Keratinocyte (primary cell): ENCODE results near the gene NARS2. TPM values are rescaled to one million over a fixed set of nuclear protein-coding genes. Genes with fewer than 3 reads are reported as not detected.

Experiments used
- DNase-seq: peaks from one replicate; pipeline ENCODE4 v3.0.0-alpha.2; 2011; ENCODE audit warnings: low read depth, missing footprints, low spot score
- FAIRE-seq: peaks from 2 replicates; lab custom pipeline; 2011; peaks lifted over from hg19 to GRCh38; lab: Jason Lieb, UNC
- H2AFZ ChIP-seq: 2 replicates; pipeline ENCODE4 v1.6.0; 2012; ENCODE audit warnings: low read length, control low read depth, inconsistent platforms; ENCODE audit not compliant: control insufficient read depth
- H3K27ac ChIP-seq: 2 replicates; pipeline ENCODE4 v1.5.1; 2011; ENCODE audit warnings: low read length; ENCODE audit not compliant: control insufficient read depth, insufficient read depth
- H3K27me3 ChIP-seq: 3 replicates; pipeline ENCODE4 v1.6.0; 2011; ENCODE audit warnings: low read length; ENCODE audit not compliant: control insufficient read depth, insufficient read depth; ENCODE audit errors: extremely low read depth
- H3K36me3 ChIP-seq, 2 experiments: 2 replicates in 1 of 2; 3 replicates in 1 of 2; pipeline ENCODE4 v1.5.1; 2011; ENCODE audit warnings: low read length in 2 of 2, mild to moderate bottlenecking in 1 of 2; ENCODE audit not compliant: control insufficient read depth in 2 of 2, insufficient read depth in 2 of 2; ENCODE audit errors: extremely low read depth in 1 of 2
- H3K4me1 ChIP-seq: 3 replicates; pipeline ENCODE4 v1.5.1; 2011; ENCODE audit warnings: low read length; ENCODE audit not compliant: control insufficient read depth, insufficient read depth; ENCODE audit errors: extremely low read depth
- H3K4me2 ChIP-seq: 3 replicates; pipeline ENCODE4 v1.6.0; 2011; ENCODE audit warnings: low read depth, low read length; ENCODE audit not compliant: control insufficient read depth, insufficient read depth; ENCODE audit errors: extremely low read depth
- H3K4me3 ChIP-seq, 3 experiments: fragments of 200-600 bp in 1 of 3; sonication (generic) in 1 of 3; 2 replicates in 2 of 3; 3 replicates in 1 of 3; pipeline ENCODE4 v1.5.1; 2011 to 2016; ENCODE audit warnings: low read length in 3 of 3, mild to moderate bottlenecking in 3 of 3, control low read depth in 2 of 3, inconsistent platforms in 1 of 3, low read depth in 1 of 3, mixed read lengths in 1 of 3, mixed run types in 1 of 3, moderate library complexity in 1 of 3; ENCODE audit not compliant: control insufficient read depth in 2 of 3, insufficient read depth in 2 of 3; ENCODE audit errors: extremely low read depth in 1 of 3
- H3K79me2 ChIP-seq: 2 replicates; pipeline ENCODE4 v1.6.0; 2012; ENCODE audit warnings: low read length; ENCODE audit not compliant: control insufficient read depth, insufficient read depth
- H3K9ac ChIP-seq: 3 replicates; pipeline ENCODE4 v1.6.0; 2011; ENCODE audit warnings: low read length; ENCODE audit not compliant: control insufficient read depth, insufficient read depth; ENCODE audit errors: extremely low read depth
- H3K9me1 ChIP-seq: 3 replicates; pipeline ENCODE4 v1.6.0; 2011; ENCODE audit warnings: low read length; ENCODE audit not compliant: control insufficient read depth, insufficient read depth; ENCODE audit errors: extremely low read depth
- H3K9me3 ChIP-seq: 2 replicates; pipeline ENCODE4 v1.5.1; 2012; ENCODE audit warnings: low read depth, low read length; ENCODE audit not compliant: control insufficient read depth
- H4K20me1 ChIP-seq: 3 replicates; pipeline ENCODE4 v1.6.0; 2011; ENCODE audit warnings: low read length; ENCODE audit not compliant: control insufficient read depth, insufficient read depth; ENCODE audit errors: extremely low read depth
- CTCF ChIP-seq, 3 experiments: IDR thresholded peaks in 1 of 3; conservative IDR thresholded peaks in 1 of 3; optimal IDR thresholded peaks in 1 of 3; 2 replicates in 2 of 3; 3 replicates in 1 of 3; pipeline versions ENCODE3 to v1.5.1; 2011; ENCODE audit warnings: low read length in 3 of 3, mild to moderate bottlenecking in 3 of 3, moderate library complexity in 2 of 3, control low read depth in 1 of 3, inconsistent platforms in 1 of 3; ENCODE audit not compliant: insufficient read depth in 2 of 3; ENCODE audit errors: extremely low read depth in 1 of 3
- EZH2 ChIP-seq: IDR thresholded peaks from one replicate; pipeline ENCODE4 v1.6.1; 2012; ENCODE audit warnings: inconsistent platforms, mild to moderate bottlenecking, low read length, moderate library complexity
- dilution Hi-C: fragments of 300-500 bp; cut with MboI; formaldehyde crosslinking; loops from one replicate; pipeline ENCODE4 v1.7.0; 2020; ENCODE audit warnings: low sequenced_read_pairs; ENCODE audit not compliant: extremely low pct_ligation_motif_present
- polyA plus RNA-seq, 5 experiments: library from polyadenylated mRNA; depleted of rRNA in 3 of 5; stranded (reverse) in 3 of 5; stranded (forward) in 1 of 5; unstranded in 1 of 5; fragments of >200 nt; gene quantifications; 1 replicate in 1 of 5; 2 replicates in 3 of 5; 3 replicates in 1 of 5; pipeline versions ENCODE4 v1.2.1 to v1.2.3, GENCODE V29; 2011 to 2012; ENCODE audit warnings: missing spikeins in 2 of 5, low read depth in 1 of 5, low replicate concordance in 1 of 5

The NARS2 gene
- polyA plus RNA-seq, 1 donor (not counting 4 experiments of a cell fraction or from before 2014, with no cell fraction given): 28.8 TPM

GRCh38 chr11:78548911-78549590, 25.6 kb downstream of the NARS2 start:
- Histone ChIP-seq H2AFZ (no peak overlapping the region), H3K36me3 (peaks cover 0 to 5% of the 10 kb centered on the region in 2 experiments), H3K9ac (no peak overlapping the region), H3K9me3 (no peaks in the 10 kb centered on the region), H4K20me1 (no peaks in the 10 kb centered on the region), H3K27ac (no peak overlapping the region), H3K9me1 (no peaks in the 10 kb centered on the region), H3K27me3 (no peaks in the 10 kb centered on the region), H3K4me3 (no peak overlapping the region), H3K4me1 (no peaks in the 10 kb centered on the region), H3K4me2 (no peak overlapping the region), H3K79me2 (no peaks in the 10 kb centered on the region)
- TF ChIP-seq EZH2: no peak
- no peak for TF ChIP-seq CTCF (optimal IDR thresholded peaks at IDR 0.05 in 1 of 3, IDR thresholded peaks at IDR 0.05 in 1 of 3, conservative IDR thresholded peaks at IDR 0.05 in 1 of 3; ENCODE audit: extremely low read depth in 1 of 3, insufficient read depth in 2 of 3, low read length in 3 of 3)
- DNase-seq: no peak
- dilution Hi-C loops: no loop called here
- FAIRE-seq: no peak

DNA sequence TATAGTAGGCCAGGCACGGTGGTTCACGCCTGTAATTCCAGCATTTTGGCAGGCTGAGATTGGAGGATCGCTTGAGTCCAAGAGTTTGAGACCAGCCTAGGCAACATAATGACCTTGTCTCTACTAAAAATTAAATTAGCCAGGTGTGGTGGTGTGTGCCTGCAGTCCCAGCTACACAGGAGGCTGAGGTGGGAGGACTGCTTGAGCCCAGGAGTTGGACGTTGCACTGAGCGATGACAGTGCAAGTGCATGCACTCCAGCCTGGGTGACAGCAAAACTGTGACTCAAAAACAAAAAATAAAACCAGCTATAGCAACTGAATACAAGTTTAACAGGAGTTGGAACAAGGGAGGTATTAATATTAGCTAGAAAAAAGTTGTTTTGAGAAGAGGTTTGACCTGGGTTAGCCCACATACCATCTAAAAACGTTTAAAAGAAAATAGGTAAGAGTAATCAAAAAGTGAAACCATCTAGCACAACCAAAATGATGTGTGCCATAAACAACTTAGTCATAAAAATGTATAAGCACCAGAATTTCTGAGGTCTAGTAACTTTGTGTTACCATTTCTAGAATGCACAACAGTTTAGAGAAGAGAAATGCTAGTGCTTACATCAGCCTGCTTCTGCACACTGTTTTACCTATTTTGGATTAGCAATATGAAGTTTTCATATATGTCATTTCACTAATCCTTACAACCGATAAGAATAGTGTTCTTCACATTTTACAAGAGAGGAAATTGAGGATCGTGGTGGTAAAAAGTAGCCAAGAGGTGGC, 26.5 kb downstream of the NARS2 start:
- no peak overlapping the region for H3K4me2 ChIP-seq
- no peaks in the 10 kb centered on the region for H4K20me1 ChIP-seq
- no peak for DNase-seq
- H3K4me1 ChIP-seq: no peaks in the 10 kb centered on the region
- H3K9me1 ChIP-seq: no peaks in the 10 kb centered on the region
- TF ChIP-seq EZH2: no peak
- no peak for TF ChIP-seq CTCF (optimal IDR thresholded peaks at IDR 0.05 in 1 of 3, IDR thresholded peaks at IDR 0.05 in 1 of 3, conservative IDR thresholded peaks at IDR 0.05 in 1 of 3; ENCODE audit: extremely low read depth in 1 of 3, insufficient read depth in 2 of 3, low read length in 3 of 3)
- FAIRE-seq: no peak
- H3K9ac ChIP-seq: no peak overlapping the region
- dilution Hi-C loops: no loop called here
- H2AFZ ChIP-seq: no peak overlapping the region
- H3K9me3 ChIP-seq: no peaks in the 10 kb centered on the region
- H3K4me3 ChIP-seq: no peak overlapping the region
- no peak overlapping the region for H3K27ac ChIP-seq
- no peaks in the 10 kb centered on the region for H3K79me2 ChIP-seq
- H3K27me3 ChIP-seq: no peaks in the 10 kb centered on the region
- peaks cover 0 to 5% of the 10 kb centered on the region in 2 experiments for H3K36me3 ChIP-seq
